NCI-H2029 treated with DMSO at 0.1 percent for 48 hours (cell line): Measurements from ENCODE around the gene NCOA3.
"Not testable (repeated sequence)": the region's sequence is repeated elsewhere in the genome, so short reads cannot be mapped to it uniquely, and the experiment has no call there.

Experiments used
- DNase-seq: peaks from one replicate; lab custom pipeline; 2025; lab: John Stamatoyannopoulos, UW

NCOA3 gene

GRCh38 chr20:47468290-47469050 is 33.2 kb upstream of the NCOA3 start:
- DNase-seq = no peak

GRCh38 chr20:47475419-47476044 is 26.2 kb upstream of the NCOA3 start:
- no peak for DNase-seq

GRCh38 chr20:47476452-47476851 is 25.2 kb upstream of the NCOA3 start:
- DNase-seq = no peak

- no peak for DNase-seq
Measured at GRCh38 chr20:47479093-47479492, 22.6 kb upstream of the NCOA3 start.

GRCh38 chr20:47479506-47479905 is 22.2 kb upstream of the NCOA3 start:
- no peak for DNase-seq

GRCh38 chr20:47480239-47480638 is 21.4 kb upstream of the NCOA3 start:
- DNase-seq = no peak

GRCh38 chr20:47480705-47481104 is 21.0 kb upstream of the NCOA3 start:
- no peak for DNase-seq

- no peak for DNase-seq
Measured at GRCh38 chr20:47481330-47482216, 20.1 kb upstream of the NCOA3 start.

- DNase-seq = no peak
Measured at GRCh38 chr20:47482705-47483104, 19.0 kb upstream of the NCOA3 start.

GRCh38 chr20:47484303-47484702 is 17.4 kb upstream of the NCOA3 start:
- DNase-seq = no peak

- DNase-seq = no peak
Measured at GRCh38 chr20:47487175-47487917, 14.3 kb upstream of the NCOA3 start.

GRCh38 chr20:47489448-47489872 is 12.2 kb upstream of the NCOA3 start:
- DNase-seq = no peak

- DNase-seq = no peak
Measured at GRCh38 chr20:47490795-47491194, 10.9 kb upstream of the NCOA3 start.

GRCh38 chr20:47492284-47492683 is 9.4 kb upstream of the NCOA3 start:
- DNase-seq = no peak

- peak; percentile 96 for DNase-seq
Measured at GRCh38 chr20:47493175-47493962, 8.3 kb upstream of the NCOA3 start.

- peak; percentile 77 for DNase-seq
Measured at GRCh38 chr20:47493963-47494293, 7.8 kb upstream of the NCOA3 start.

- DNase-seq = not testable (repeated sequence)
Measured at GRCh38 chr20:47494606-47495005, 7.1 kb upstream of the NCOA3 start.

- DNase-seq = no peak
Measured at GRCh38 chr20:47496118-47496517, 5.6 kb upstream of the NCOA3 start.

- DNase-seq = no peak
Measured at GRCh38 chr20:47498606-47499005, 3.1 kb upstream of the NCOA3 start.

- no peak for DNase-seq
Measured at GRCh38 chr20:47499053-47499452, 2.6 kb upstream of the NCOA3 start.

- DNase-seq = not testable (repeated sequence)
Measured at GRCh38 chr20:47500082-47500481, 1.6 kb upstream of the NCOA3 start.
